ENCODE data around the gene LCA5L.
"Not testable (repeated sequence)": the region's sequence is repeated elsewhere in the genome, so short reads cannot be mapped to it uniquely, and the experiment has no call there.

The LCA5L gene

GRCh38 chr21:39452207-39452969 lies 6.8 kb upstream of the LCA5L start:
- in situ Hi-C loops (cut with HindIII; ENCODE audit: low sequenced_read_pairs): no loop called here

- in situ Hi-C loops (cut with HindIII; ENCODE audit: low sequenced_read_pairs): no loop called here
Measured at GRCh38 chr21:39451332-39452206, 6.0 kb upstream of the LCA5L start, which contains the start of gene SH3BGR. Gene SH3BGR (plus strand): TSS chr21:39451970. CDS start chr21:39452097, 127 bp downstream.

- in situ Hi-C loops (cut with HindIII; ENCODE audit: low sequenced_read_pairs): no loop called here
Measured at GRCh38 chr21:39447264-39447663, 1.7 kb upstream of the LCA5L start.

GRCh38 chr21:39444421-39445180 lies 977 bp downstream of the LCA5L start:
- in situ Hi-C loops (cut with HindIII; ENCODE audit: low sequenced_read_pairs): no loop called here

- in situ Hi-C loops (cut with HindIII; ENCODE audit: low sequenced_read_pairs): no loop called here
Measured at GRCh38 chr21:39441502-39442475, 3.8 kb downstream of the LCA5L start.

GRCh38 chr21:39439232-39439631 lies 6.3 kb downstream of the LCA5L start:
- in situ Hi-C loops (cut with HindIII; ENCODE audit: low sequenced_read_pairs): no loop called here

GRCh38 chr21:39434950-39435349 lies 10.6 kb downstream of the LCA5L start:
- in situ Hi-C loops (cut with HindIII; ENCODE audit: low sequenced_read_pairs): no loop called here

GRCh38 chr21:39430954-39431353 lies 14.6 kb downstream of the LCA5L start:
- in situ Hi-C loops (cut with HindIII; ENCODE audit: low sequenced_read_pairs): no loop called here

- in situ Hi-C loops (cut with HindIII; ENCODE audit: low sequenced_read_pairs): no loop called here
Measured at GRCh38 chr21:39430457-39430856, 15.1 kb downstream of the LCA5L start.

GRCh38 chr21:39430016-39430415 lies 15.6 kb downstream of the LCA5L start:
- in situ Hi-C loops (cut with HindIII; ENCODE audit: low sequenced_read_pairs): no loop called here

- in situ Hi-C loops (cut with HindIII; ENCODE audit: low sequenced_read_pairs): no loop called here
Measured at GRCh38 chr21:39429445-39429844, 16.1 kb downstream of the LCA5L start.

GRCh38 chr21:39422527-39423241 lies 22.9 kb downstream of the LCA5L start:
- in situ Hi-C loops (cut with HindIII; ENCODE audit: low sequenced_read_pairs): no loop called here

GRCh38 chr21:39419204-39419603 lies 26.4 kb downstream of the LCA5L start:
- in situ Hi-C loops (cut with HindIII; ENCODE audit: low sequenced_read_pairs): not testable (repeated sequence)

GRCh38 chr21:39406065-39406464 lies 39.5 kb downstream of the LCA5L start:
- in situ Hi-C loops (cut with HindIII; ENCODE audit: low sequenced_read_pairs): no loop called here

GRCh38 chr21:39400173-39400572 lies 45.4 kb downstream of the LCA5L start:
- in situ Hi-C loops (cut with HindIII; ENCODE audit: low sequenced_read_pairs): no loop called here

- in situ Hi-C loops (cut with HindIII; ENCODE audit: low sequenced_read_pairs): no loop called here
Measured at GRCh38 chr21:39397646-39398385, 47.8 kb downstream of the LCA5L start.

- in situ Hi-C loops (cut with HindIII; ENCODE audit: low sequenced_read_pairs): no loop called here
Measured at GRCh38 chr21:39392981-39393380, 52.6 kb downstream of the LCA5L start.

- in situ Hi-C loops (cut with HindIII; ENCODE audit: low sequenced_read_pairs): no loop called here
Measured at GRCh38 chr21:39390212-39390765, 55.3 kb downstream of the LCA5L start.
